Activated CD4-positive, alpha-beta T cell treated with anti-CD3 and anti-CD28 coated beads, Interleukin-2, Interleukin-4, amounts not matched to agents 100 ng/mL and 50 ng/mL, durations not matched to agents 16 hours and 8 hours (primary cell): ENCODE results near the gene NMRAL1.

Source experiments
- DNase-seq: peaks from one replicate; pipeline ENCODE4 v3.0.0-alpha.2; 2020; ENCODE audit warnings: low spot score

NMRAL1 gene

GRCh38 chr16:4474192-4474961 is at the start of gene NMRAL1:
Gene NMRAL1, minus strand, starts transcription at chr16:4474625. Its CDS starts 493 bp downstream, at chr16:4474132.
- DNase-seq: peak; percentile 96

GRCh38 chr16:4523686-4524085 is 49.3 kb upstream of the NMRAL1 start:
- no peak for DNase-seq

DNA sequence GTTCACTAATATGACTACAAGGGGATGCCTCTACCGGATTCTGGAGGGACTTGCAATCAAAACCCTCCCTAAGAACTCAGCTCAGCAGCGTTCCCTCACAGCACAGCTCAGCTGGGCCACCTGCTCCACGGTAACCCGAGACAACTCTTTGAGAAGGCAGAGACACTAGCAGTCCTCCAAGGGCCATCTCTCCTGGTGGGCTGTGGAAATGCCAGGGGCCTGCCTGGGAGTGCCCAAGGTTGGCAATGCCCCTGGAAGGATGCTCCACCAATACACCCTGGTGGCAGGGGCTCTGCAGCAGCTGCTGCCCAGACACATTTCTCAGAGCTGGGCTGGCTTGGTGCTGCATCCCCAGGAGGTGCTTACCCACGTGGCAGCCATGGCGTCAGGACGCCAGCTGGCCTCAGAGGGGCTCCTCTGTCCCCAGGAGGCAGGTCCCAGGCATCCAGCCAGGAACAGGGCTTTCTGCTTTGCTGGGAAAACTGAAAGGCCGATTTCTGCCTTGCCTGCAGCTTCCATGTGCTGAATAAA is 47.7 kb upstream of the NMRAL1 start:
- no peak for DNase-seq

GRCh38 chr16:4520913-4521312 is 46.5 kb upstream of the NMRAL1 start:
- DNase-seq: no peak

DNA sequence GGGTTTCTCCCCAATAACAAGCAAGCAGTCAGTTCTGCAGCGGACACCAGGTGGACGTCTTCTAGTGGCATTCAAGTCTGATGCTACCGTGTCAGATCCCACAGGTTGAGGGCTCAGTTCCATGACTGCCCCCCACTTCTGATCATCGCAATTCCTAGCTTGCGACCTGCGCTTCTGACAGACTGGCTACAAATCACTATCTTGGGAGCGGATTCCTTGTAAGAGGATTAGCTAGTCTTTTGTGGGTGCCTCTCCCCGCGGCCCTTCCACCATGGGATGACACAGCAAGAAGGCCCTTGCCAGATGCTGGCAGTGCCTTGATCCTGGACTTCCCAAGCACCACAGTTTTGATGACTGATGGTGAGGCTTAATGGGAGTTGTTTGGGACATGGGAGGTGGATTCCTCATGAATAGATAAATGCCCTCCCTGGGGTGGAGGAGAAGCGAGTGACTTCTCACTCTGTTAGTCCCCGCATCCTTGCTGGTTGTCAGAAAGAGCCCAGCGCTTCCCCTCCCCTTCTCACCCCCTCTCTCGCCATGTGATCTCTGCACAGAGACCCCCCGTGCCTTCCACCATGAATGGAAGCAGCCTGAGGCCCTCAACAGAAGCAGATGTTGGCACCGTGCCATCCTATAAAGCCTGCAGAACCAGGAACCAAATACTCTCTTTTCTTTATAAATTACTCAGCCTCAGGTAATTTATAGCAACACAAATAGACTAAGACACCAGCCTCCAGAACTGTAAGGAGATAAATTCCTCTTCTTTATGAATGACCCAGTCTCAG is 45.0 kb upstream of the NMRAL1 start:
- DNase-seq: no peak

- DNase-seq: no peak
These were observed 43.6 kb upstream of the NMRAL1 start for GRCh38 chr16:4517812-4518680.

GRCh38 chr16:4515611-4516233 is 41.3 kb upstream of the NMRAL1 start:
- peak; percentile 34 for DNase-seq

DNA sequence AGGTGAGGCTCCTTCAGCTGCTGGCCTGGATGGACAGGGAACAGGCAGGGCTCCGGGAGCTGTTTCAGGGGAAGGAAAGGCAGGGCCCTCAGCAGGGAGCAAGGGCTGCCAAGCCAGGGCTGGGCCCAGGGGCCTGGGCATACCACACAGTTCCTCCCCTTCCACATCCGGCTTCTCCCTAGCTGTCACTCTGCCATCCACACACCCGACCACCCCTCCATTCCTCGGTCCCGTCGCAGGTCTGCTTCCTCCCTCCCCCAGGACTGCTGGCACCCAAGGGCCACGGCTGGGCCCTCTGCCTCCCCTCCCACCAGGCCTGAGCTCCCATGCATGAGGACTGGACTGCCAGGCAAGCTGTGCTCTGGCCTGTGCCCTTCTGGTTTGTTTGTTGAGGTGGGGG is 40.2 kb upstream of the NMRAL1 start:
- DNase-seq: no peak

DNA sequence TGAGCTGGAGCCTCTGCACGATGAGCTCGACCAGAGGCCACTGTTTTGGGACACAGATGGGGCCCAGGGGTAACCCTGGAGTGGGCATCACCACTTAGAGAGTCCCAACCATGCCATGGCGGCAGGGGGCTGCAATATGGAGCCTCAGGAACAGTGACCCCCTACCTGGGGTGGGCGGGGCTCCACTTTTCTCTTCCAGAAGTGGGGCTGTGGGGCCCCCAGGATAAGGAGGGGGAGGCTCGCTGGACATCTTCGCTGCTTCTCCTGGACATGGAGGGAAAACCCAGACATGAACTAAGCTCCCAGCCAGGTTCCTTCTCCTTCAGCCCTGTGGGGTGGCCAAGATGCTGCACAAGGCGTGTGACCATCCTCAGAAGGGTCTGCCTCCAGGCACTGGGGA is 39.5 kb upstream of the NMRAL1 start:
- DNase-seq: no peak

GRCh38 chr16:4513086-4513860 is 38.8 kb upstream of the NMRAL1 start:
- no peak for DNase-seq

GRCh38 chr16:4512473-4512872 is 38.0 kb upstream of the NMRAL1 start:
- DNase-seq: no peak

DNA sequence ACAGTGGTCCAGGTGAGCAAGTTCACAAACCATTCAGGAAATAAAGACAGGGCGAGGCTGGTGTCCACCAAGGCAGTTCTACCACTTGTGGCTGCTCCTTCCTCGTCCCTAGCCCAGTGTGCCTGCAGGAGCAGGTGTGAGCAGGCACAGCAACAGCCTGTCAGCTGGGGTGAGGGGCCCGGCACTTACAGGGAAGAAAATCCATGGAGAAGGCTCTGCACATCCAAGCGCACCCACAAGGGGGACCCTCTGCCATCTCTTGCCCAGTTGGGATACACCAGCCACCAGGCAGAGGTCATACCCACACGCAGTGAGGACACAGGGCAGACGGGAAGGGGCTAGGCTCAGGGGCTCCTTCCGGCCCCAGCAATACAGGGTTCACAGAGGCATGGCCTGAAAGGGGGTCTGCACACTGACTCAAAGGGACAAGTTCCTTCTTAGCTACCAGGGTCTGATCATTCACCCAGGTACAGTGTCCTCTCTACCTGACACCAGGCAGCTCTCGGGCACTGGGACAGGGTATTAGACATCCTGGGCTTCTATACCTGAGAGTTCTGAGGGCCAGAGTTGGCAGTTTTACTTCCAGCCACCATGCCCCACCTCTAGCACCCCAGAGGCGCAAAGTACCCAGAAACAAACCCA is 37.1 kb upstream of the NMRAL1 start:
- no peak for DNase-seq

DNA sequence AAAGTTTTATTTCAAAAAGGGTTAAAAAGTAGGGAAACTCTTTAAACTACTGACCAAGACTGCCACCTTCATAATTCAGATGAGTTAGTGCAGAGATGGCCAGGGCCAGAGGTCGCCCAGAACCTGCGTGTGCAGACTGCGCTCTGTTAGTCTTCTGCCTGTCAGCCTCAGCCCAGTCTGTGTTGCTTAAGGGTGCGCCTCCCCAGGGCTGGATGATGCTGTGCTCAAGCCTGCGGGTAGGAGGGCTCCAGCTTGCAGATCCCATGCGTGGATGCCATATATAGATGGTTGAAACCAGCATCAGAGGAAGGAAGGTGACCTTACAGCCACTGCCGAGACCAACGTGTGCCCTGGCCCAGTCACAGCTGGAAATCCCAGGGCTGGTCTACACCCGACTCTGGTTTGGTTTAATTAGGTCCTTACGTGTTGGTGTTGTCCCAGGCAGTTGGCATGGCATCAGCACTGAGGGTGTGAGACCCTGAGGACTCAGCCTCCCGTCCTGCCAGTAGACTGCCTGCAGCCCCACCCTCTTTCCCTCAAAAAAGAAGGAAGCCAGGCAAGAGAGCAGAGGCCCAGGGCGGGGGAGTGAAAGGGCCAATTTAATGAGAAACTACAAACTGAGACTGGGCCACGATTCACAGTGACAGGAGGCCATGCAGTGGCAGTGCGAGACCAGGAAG is 36.5 kb upstream of the NMRAL1 start:
- DNase-seq: no peak

DNA sequence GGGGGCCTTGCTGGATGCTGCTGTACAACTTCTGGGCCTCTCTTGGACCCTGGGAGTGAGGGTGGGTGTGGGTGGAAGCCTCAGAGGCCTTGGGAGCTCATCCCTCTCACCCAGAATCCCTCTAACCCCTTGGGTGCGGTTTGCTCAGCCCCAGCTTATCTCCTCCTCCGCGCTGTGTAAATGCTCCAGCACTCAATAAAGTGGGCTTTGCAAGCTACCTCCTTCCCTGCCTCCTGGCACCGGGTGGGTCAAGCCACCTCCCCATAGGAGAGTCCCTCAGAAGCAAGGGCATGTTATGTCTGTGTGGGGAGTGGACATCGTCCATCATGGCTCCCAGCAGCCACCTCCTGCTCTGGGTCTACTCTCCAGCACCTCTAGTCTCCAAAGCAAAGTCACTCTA is 35.7 kb upstream of the NMRAL1 start:
- DNase-seq: no peak

- no peak for DNase-seq
These were observed 35.0 kb upstream of the NMRAL1 start for GRCh38 chr16:4509420-4509819.

DNA sequence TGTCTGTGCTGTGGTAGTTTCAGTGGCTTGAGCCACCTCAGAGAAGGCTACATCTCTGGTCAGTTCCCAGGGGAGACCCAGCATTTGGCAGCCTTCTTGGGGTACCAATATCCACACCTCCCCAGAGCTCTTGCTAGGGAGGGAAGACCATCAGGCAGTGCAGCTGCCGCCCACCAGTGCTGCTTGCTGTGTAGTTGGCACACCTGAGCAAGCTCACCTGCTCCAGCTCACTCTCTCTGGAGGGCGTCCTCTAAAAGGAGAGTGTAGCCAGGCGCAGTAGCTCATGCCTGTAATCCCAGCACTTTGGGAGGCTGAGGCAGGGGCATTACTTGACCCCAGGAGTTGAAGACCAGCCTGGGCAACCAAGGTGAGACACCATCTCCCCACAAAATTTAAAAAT is 34.4 kb upstream of the NMRAL1 start:
- DNase-seq: no peak

DNA sequence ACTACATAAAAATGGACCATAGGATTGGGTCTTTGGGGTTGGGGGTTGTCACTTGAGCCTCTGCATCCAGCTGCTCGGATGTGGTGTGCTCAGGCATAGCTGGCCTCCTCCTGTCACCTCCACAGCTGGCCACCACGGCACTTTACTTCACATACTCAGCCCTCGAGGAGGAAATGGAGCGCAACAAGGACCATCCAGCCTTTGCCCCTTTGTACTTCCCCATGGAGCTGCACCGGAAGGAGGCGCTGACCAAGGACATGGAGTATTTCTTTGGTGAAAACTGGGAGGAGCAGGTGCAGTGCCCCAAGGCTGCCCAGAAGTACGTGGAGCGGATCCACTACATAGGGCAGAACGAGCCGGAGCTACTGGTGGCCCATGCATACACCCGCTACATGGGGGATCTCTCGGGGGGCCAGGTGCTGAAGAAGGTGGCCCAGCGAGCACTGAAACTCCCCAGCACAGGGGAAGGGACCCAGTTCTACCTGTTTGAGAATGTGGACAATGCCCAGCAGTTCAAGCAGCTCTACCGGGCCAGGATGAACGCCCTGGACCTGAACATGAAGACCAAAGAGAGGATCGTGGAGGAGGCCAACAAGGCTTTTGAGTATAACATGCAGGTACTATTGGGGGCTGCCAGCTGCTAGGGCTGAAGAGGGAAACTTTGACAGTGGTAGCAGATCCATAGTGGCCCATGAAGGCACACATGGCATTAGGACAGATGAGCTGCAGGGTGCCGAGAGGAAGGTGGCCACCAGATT is 33.3 kb upstream of the NMRAL1 start:
- no peak for DNase-seq

DNA sequence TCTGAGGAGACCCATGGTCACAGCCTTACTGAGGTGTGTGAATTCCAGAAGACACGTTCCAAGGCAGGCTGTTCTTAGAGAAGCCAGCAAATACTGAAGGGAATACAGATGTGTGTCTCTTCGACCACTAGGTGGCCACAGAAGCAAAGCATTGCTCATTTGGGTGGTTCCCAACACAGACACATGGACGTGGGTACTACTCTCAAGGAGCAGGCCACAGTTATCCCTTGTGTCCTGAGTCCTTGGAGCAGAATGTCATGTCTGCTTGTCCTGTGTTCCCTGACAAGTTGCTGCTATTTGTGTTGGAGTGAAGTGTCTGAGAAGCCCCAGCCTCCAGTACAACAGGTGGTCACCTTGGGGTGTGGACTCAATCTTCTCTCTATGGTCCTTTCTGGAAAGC is 32.0 kb upstream of the NMRAL1 start:
- DNase-seq: peak; percentile 67
